SK-N-SH (cell line): Measurements from ENCODE around the gene TTF2.

Experiments used
- MXI1 ChIP-seq: IDR thresholded peaks from 2 replicates; pipeline ENCODE4 v1.6.1; 2012; ENCODE audit warnings: mild to moderate bottlenecking, low read depth, low read length, improper control_type of control experiment
- RAD21 ChIP-seq: IDR thresholded peaks from 2 replicates; pipeline ENCODE4 v1.6.1; 2012; ENCODE audit warnings: mild to moderate bottlenecking, low read length
- TF ChIP-seq, protein P1 (sequence below): fragments of 200-600 bp; sonication (generic); IDR thresholded peaks from 2 replicates; pipeline ENCODE4 v1.6.1; 2017; ENCODE audit warnings: antibody characterized with exemption, mild to moderate bottlenecking, moderate library complexity

DNA sequence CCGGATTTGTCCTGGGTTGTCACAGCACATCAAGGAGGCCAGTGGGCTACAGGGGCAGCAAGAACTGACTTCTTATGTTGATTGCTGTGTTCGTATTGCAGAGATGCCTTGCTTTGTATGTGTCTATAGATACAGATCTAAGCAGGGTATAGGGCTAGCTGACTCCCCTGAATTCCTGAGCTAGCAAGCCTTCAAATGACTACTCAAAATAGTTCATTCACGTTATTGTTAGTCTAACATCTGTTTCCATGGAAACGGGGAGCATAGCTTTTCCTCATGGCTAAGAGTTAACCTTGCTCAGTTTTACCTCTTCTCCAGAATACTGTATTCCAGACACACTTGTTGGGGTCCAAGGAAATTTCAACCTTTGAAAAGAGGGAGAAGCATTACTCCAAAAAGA lies 37.3 kb downstream of the TTF2 start:
- no peak for TF ChIP-seq RAD21
- TF ChIP-seq, protein P1, sequence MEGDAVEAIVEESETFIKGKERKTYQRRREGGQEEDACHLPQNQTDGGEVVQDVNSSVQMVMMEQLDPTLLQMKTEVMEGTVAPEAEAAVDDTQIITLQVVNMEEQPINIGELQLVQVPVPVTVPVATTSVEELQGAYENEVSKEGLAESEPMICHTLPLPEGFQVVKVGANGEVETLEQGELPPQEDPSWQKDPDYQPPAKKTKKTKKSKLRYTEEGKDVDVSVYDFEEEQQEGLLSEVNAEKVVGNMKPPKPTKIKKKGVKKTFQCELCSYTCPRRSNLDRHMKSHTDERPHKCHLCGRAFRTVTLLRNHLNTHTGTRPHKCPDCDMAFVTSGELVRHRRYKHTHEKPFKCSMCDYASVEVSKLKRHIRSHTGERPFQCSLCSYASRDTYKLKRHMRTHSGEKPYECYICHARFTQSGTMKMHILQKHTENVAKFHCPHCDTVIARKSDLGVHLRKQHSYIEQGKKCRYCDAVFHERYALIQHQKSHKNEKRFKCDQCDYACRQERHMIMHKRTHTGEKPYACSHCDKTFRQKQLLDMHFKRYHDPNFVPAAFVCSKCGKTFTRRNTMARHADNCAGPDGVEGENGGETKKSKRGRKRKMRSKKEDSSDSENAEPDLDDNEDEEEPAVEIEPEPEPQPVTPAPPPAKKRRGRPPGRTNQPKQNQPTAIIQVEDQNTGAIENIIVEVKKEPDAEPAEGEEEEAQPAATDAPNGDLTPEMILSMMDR = no peak
- no peak for TF ChIP-seq MXI1
